HCT116 (cell line): ENCODE results near the gene SPACDR. TPM values are rescaled to one million over a fixed set of nuclear protein-coding genes. Genes with fewer than 3 reads are reported as not detected.
A peak's percentile ranks its signal among the peaks of the same experiment; 100 is the strongest.

Experiments used
- ATAC-seq: fragments of 200-7000 bp; cut with Tn5 transposase; 2 replicates; pipeline ENCODE4 v1.9.1; 2020; ENCODE audit warnings: mild to moderate bottlenecking, moderate library complexity
- BruUV-seq: library from RNA; stranded (reverse); fragments of 400-500 nt; replicated peaks from 2 replicates; lab custom pipeline; 2021; lab: Mats Ljungman, UMichigan
- CTCF ChIA-PET: fragments of 300-600 bp; sonication (Branson Sonifier 250); formaldehyde crosslinking; loops from one replicate; lab custom pipeline; 2021; ENCODE audit warnings: antibody characterized with exemption; lab: Charles Lee
- POLR2A ChIA-PET: fragments of 300-600, 350-600 bp; sonication (Branson Sonifier 250); formaldehyde crosslinking; loops from one replicate; lab custom pipeline; 2021; ENCODE audit warnings: antibody characterized with exemption; lab: Charles Lee
- RAD21 ChIA-PET, 2 experiments: fragments of 300-600 bp; sonication (Branson Sonifier 250); formaldehyde crosslinking; loops; one replicate each; lab custom pipeline; 2023; ENCODE audit warnings: low total read pairs in 2 of 2; ENCODE audit not compliant: uncharacterized antibody in 2 of 2, unreplicated experiment in 2 of 2, low non-redundant PET in 1 of 2; lab: Charles Lee
- DNase-seq: peaks from one replicate; pipeline ENCODE4 v3.0.0-alpha.2; 2010; ENCODE audit warnings: low read depth, low spot score
- H2AFZ ChIP-seq: fragments of 200-600 bp; shearing (Covaris generic), sonication (generic); 2 replicates; pipeline ENCODE4 v1.6.1; 2017; ENCODE audit warnings: low read depth, mixed run types, mixed read lengths, antibody characterized with exemption, low read length; ENCODE audit not compliant: poor library complexity, severe bottlenecking
- H3K27ac ChIP-seq: 2 replicates; pipeline ENCODE4 v1.5.1; 2012; ENCODE audit warnings: low read depth, low read length
- H3K27me3 ChIP-seq: fragments of 200-600 bp; sonication (generic); 2 replicates; pipeline ENCODE4 v1.6.1; 2016; ENCODE audit warnings: mixed run types, low read length, mixed read lengths; ENCODE audit not compliant: insufficient read depth
- H3K36me3 ChIP-seq, 2 experiments: fragments of 200-500 bp in 1 of 2; fragments of 200-600 bp in 1 of 2; sonication (Bioruptor generic) in 1 of 2; sonication (generic) in 1 of 2; 2 replicates each; pipeline versions ENCODE4 v1.5.1 to v1.6.1; 2014 to 2016; ENCODE audit warnings: low read length in 2 of 2, inconsistent platforms in 1 of 2, mixed read lengths in 1 of 2, mixed run types in 1 of 2; ENCODE audit not compliant: insufficient read depth in 2 of 2, control insufficient read depth in 1 of 2
- H3K4me1 ChIP-seq, 2 experiments: fragments of 200-600 bp in 1 of 2; sonication (generic) in 1 of 2; 2 replicates each; pipeline versions ENCODE4 v1.5.1 to v1.6.1; 2012 to 2017; ENCODE audit warnings: low read length in 2 of 2, inconsistent platforms in 1 of 2, mild to moderate bottlenecking in 1 of 2, mixed read lengths in 1 of 2, mixed run types in 1 of 2, moderate library complexity in 1 of 2; ENCODE audit not compliant: insufficient read depth in 2 of 2, control insufficient read depth in 1 of 2
- H3K4me2 ChIP-seq: fragments of 200-600 bp; sonication (generic); 2 replicates; pipeline ENCODE4 v1.6.1; 2017; ENCODE audit warnings: mixed run types, low read length, mixed read lengths
- H3K4me3 ChIP-seq, 2 experiments: fragments of 200-600 bp in 1 of 2; sonication (generic) in 1 of 2; replicated peaks in 1 of 2; 2 replicates each; pipeline ENCODE4 v1.5.1; 2011 to 2016; ENCODE audit warnings: low read length in 2 of 2, control low read depth in 1 of 2, low read depth in 1 of 2, mild to moderate bottlenecking in 1 of 2, mixed read lengths in 1 of 2, mixed run types in 1 of 2
- H3K79me2 ChIP-seq: fragments of 200-600 bp; sonication (generic); 2 replicates; pipeline ENCODE4 v1.6.1; 2017; ENCODE audit warnings: mild to moderate bottlenecking, mixed run types, low read length, moderate library complexity, mixed read lengths; ENCODE audit not compliant: insufficient read depth
- H3K9ac ChIP-seq: fragments of 200-600 bp; sonication (generic); 2 replicates; pipeline ENCODE4 v1.6.1; 2016; ENCODE audit warnings: low read length, mixed read lengths
- H3K9me2 ChIP-seq: fragments of 200-600 bp; sonication (generic), shearing (Covaris generic); 2 replicates; pipeline ENCODE4 v1.6.1; 2017; ENCODE audit warnings: mixed run types, mild to moderate bottlenecking, moderate library complexity; ENCODE audit not compliant: insufficient read depth
- H3K9me3 ChIP-seq, 2 experiments: fragments of 200-500 bp in 1 of 2; fragments of 200-600 bp in 1 of 2; sonication (Bioruptor generic) in 1 of 2; sonication (generic) in 1 of 2; 2 replicates each; pipeline ENCODE4 v1.6.1; 2014 to 2017; ENCODE audit warnings: low read length in 2 of 2, mixed read lengths in 2 of 2, inconsistent platforms in 1 of 2, low read depth in 1 of 2, mild to moderate bottlenecking in 1 of 2, mixed run types in 1 of 2, moderate library complexity in 1 of 2; ENCODE audit not compliant: control insufficient read depth in 1 of 2, insufficient read depth in 1 of 2
- H4K20me1 ChIP-seq: fragments of 200-600 bp; sonication (generic), shearing (Covaris generic); 2 replicates; pipeline ENCODE4 v1.6.1; 2017; ENCODE audit warnings: mixed run types, mild to moderate bottlenecking, moderate library complexity; ENCODE audit not compliant: insufficient read depth
- CEBPB ChIP-seq: IDR thresholded peaks from 2 replicates; pipeline ENCODE4 v1.6.1; 2012; ENCODE audit warnings: low read depth
- EGR1 ChIP-seq: IDR thresholded peaks from 2 replicates; pipeline ENCODE4 v1.6.1; 2012; ENCODE audit warnings: low read depth
- EZH2 ChIP-seq: fragments of 200-600 bp; sonication (generic); IDR thresholded peaks from 2 replicates; pipeline ENCODE4 v1.6.1; 2017; ENCODE audit warnings: antibody characterized with exemption, mixed run types
- POLR2A ChIP-seq: IDR thresholded peaks from 2 replicates; pipeline ENCODE4 v1.7.0; 2011; ENCODE audit warnings: borderline replicate concordance; ENCODE audit not compliant: insufficient read depth, insufficient read length; ENCODE audit errors: extremely low read depth
- RAD21 ChIP-seq: IDR thresholded peaks from 2 replicates; pipeline ENCODE4 v1.6.1; 2012; ENCODE audit warnings: low read depth, mild to moderate bottlenecking
- SP1 ChIP-seq: IDR thresholded peaks from 2 replicates; pipeline ENCODE4 v1.6.1; 2012; ENCODE audit warnings: low read depth
- TCF7L2 ChIP-seq: IDR thresholded peaks from 2 replicates; pipeline ENCODE4 v1.7.0; 2011; ENCODE audit warnings: borderline replicate concordance, inconsistent platforms; ENCODE audit not compliant: insufficient read depth, insufficient read length; ENCODE audit errors: extremely low read depth
- YY1 ChIP-seq: IDR thresholded peaks from 2 replicates; pipeline ENCODE4 v1.6.1; 2011; ENCODE audit warnings: low read length, low read depth, moderate library complexity, mild to moderate bottlenecking; ENCODE audit not compliant: insufficient replicate concordance; ENCODE audit errors: extremely low read depth
- ZNF274 ChIP-seq: fragments of 200-500 bp; sonication (Bioruptor generic); IDR thresholded peaks from 2 replicates; pipeline ENCODE4 v1.6.1; 2014; ENCODE audit warnings: mild to moderate bottlenecking, low read depth, low read length, inconsistent platforms
- intact Hi-C: fragments of 100-400 bp; cut with micrococcal nuclease; formaldehyde crosslinking; loops from 2 replicates; pipeline ENCODE4 v1.10.0; 2022
- total RNA-seq: library from RNA; stranded (reverse); gene quantifications from one replicate; pipeline ENCODE4 v1.2.1, GENCODE V29; 2021; ENCODE audit not compliant: unreplicated experiment
- TF ChIP-seq, protein P1 (sequence below): IDR thresholded peaks from 2 replicates; pipeline ENCODE4 v1.6.1; 2011; ENCODE audit warnings: mild to moderate bottlenecking, low read length, moderate library complexity; ENCODE audit not compliant: insufficient replicate concordance; ENCODE audit errors: extremely low read depth

The SPACDR gene
- total RNA-seq, 1 experiment from 2014 or later = 1.7 TPM

GRCh38 chr7:100438172-100438571 is 25.9 kb downstream of the SPACDR start:
- BruUV-seq = no TSS peak
- Histone ChIP-seq H3K4me1 (peaks cover 2 to 32% of the 10 kb centered on the region in 2 experiments; a peak in 3 of 4 replicates), H3K36me3 (peaks cover 5 to 19% of the 10 kb centered on the region in 2 experiments; a peak in 2 of 4 replicates), H3K9me3 (no peaks in the 10 kb centered on the region), H4K20me1 (no peaks in the 10 kb centered on the region), H3K4me2 (no peak overlapping the region), H3K4me3 (no peak overlapping the region), H3K27ac (no peak overlapping the region), H3K9me2 (no peaks in the 10 kb centered on the region), H2AFZ (no peak overlapping the region), H3K27me3 (no peaks in the 10 kb centered on the region), H3K79me2 (peaks cover 26% of the 10 kb centered on the region), H3K9ac (no peak overlapping the region)
- ChIA-PET CTCF (no interaction called here), POLR2A (interaction anchor here (1.9 kb wide), 1 partner anchor 9 kb away, joined by 7 read pairs; the partner anchor contains the start of gene MEPCE), RAD21 (no interaction called here)
- TF ChIP-seq, protein P1, sequence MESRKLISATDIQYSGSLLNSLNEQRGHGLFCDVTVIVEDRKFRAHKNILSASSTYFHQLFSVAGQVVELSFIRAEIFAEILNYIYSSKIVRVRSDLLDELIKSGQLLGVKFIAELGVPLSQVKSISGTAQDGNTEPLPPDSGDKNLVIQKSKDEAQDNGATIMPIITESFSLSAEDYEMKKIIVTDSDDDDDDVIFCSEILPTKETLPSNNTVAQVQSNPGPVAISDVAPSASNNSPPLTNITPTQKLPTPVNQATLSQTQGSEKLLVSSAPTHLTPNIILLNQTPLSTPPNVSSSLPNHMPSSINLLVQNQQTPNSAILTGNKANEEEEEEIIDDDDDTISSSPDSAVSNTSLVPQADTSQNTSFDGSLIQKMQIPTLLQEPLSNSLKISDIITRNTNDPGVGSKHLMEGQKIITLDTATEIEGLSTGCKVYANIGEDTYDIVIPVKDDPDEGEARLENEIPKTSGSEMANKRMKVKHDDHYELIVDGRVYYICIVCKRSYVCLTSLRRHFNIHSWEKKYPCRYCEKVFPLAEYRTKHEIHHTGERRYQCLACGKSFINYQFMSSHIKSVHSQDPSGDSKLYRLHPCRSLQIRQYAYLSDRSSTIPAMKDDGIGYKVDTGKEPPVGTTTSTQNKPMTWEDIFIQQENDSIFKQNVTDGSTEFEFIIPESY = no peak
- DNase-seq (no peak), ATAC-seq (no peak)
- intact Hi-C loops = no loop called here

DNA sequence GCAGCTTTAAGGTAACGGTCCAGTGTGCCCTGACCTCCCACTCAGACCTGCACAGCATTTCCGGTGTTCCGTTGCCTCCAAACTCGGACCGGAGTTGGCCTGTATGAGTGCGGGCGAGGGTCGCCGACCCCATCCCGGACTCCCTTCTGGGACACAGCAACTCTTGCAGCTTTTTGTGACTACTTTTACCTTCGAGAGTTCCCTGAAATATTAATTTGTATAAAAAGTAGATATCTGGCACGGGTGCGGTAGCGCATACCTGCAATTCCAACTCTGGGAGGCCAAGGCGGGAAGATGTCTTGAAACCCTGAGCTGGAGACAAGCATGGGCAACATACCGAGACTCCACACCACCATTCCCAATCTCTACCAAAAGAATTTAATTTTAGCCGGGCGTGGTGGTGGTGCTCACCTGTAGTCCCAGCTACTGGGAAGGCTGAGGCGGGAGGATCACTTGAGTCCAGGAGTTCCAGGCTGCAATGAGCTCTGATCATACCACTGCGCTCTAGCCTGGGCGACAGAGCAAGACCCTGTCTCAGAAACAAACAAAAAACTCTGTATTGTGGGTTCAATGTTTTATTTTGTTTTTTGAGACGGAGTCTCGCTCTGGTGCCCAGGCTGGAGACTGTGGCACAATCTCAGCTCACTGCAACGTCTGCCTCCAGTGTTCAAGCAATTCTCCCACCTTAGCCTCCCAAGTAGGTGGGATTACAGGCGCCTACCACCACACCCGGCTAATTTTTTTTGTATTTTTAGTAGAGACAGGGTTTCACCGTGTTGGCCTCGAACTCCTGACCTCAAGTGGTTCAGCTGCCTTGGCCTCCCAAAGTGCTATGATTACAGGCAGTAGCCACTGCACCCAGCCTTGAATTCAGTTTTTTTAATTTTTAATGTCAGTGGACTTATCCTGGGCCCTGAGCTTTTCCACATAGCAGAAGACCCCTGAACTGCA is 26.6 kb downstream of the SPACDR start:
- H3K9me3 ChIP-seq = no peaks in the 10 kb centered on the region
- peak overlapping the region; percentile 99 for H3K27ac ChIP-seq
- RAD21 ChIA-PET = no interaction called here
- no peaks in the 10 kb centered on the region for H4K20me1 ChIP-seq
- H3K9ac ChIP-seq = peak overlapping the region; percentile 93; the same call in 1 of the 2 replicates
- POLR2A ChIA-PET = interaction anchor here (0.8 to 1.9 kb wide), 5 partner anchors 8 to 289 kb away, joined by 3 to 8 read pairs (median 3); partner anchors contain the start of genes FBXO24, LAMTOR4, LRCH4 and MEPCE
- CTCF ChIA-PET = interaction anchor here (0.9 to 2.1 kb wide), 2 partner anchors 13 to 30 kb away, joined by 3 to 10 read pairs; no protein-coding TSS in a partner anchor
- no peak overlapping the region for H3K4me3 ChIP-seq
- H3K4me1 ChIP-seq = peaks cover 2 to 38% of the 10 kb centered on the region in 2 experiments; a peak in 3 of 4 replicates
- H3K79me2 ChIP-seq = peaks cover 34% of the 10 kb centered on the region
- TF ChIP-seq YY1 (no peak), EGR1 (no peak), ZNF274 (no peak), POLR2A (no peak), EZH2 (no peak), SP1 (no peak), TCF7L2 (no peak), RAD21 (no peak), CEBPB (no peak)
- no peak overlapping the region for H2AFZ ChIP-seq
- peak overlapping the region; percentile 93 for H3K4me2 ChIP-seq
- no peaks in the 10 kb centered on the region for H3K27me3 ChIP-seq
- DNase-seq (no peak), ATAC-seq (no peak)
- BruUV-seq = no TSS peak
- no peaks in the 10 kb centered on the region for H3K9me2 ChIP-seq
- intact Hi-C loops = no loop called here
- H3K36me3 ChIP-seq = peaks cover 5 to 26% of the 10 kb centered on the region in 2 experiments; a peak in 2 of 4 replicates
